Inferior parietal cortex (tissue), 1 donor: ENCODE data around the gene FEM1B.

ENCODE experiments used
- DNase-seq: peaks from one replicate; pipeline ENCODE4 v3.0.0-alpha.2; 2016; ENCODE audit errors: extremely low spot score

FEM1B gene

DNA sequence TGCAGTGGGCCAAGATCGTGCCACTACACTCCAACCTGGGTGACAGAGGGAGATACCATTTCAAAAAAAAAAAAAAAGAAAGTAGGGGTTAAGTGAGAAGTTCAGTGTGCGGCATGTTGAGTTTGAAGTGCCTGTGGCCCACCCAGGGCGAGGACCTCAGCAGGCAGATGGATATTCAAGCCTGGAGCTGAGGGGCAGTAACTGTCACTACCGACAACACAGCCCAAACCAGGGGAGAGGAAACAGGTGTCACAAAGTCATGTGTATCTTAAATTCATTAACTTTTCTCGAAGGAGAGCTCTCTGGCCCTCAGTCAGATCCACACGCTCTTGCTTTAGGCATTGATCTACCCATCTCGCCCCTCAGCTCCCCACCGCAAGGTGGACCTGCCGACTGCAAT, 45.3 kb downstream of the FEM1B start:
- DNase-seq: no peak

DNA sequence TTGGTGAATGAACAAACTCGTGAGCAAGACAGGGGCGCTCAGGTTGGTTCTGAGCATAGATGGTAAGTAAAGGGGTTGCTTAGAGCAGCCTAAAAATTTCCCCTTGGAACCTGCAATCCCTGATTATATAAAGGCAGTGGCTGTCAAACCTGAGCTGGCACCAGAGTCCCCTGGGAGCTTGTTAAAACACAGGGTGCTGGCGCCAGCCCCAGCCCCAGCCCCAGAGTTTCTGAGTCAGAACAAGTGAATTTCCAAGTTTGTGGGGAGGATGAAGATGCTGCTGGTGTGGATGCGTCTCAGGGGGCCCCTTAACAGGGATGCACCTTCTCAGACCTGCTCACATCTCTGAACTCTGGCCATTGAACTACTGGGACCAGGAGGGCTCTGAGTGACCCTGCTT, 48.2 kb downstream of the FEM1B start:
- DNase-seq: no peak

DNA sequence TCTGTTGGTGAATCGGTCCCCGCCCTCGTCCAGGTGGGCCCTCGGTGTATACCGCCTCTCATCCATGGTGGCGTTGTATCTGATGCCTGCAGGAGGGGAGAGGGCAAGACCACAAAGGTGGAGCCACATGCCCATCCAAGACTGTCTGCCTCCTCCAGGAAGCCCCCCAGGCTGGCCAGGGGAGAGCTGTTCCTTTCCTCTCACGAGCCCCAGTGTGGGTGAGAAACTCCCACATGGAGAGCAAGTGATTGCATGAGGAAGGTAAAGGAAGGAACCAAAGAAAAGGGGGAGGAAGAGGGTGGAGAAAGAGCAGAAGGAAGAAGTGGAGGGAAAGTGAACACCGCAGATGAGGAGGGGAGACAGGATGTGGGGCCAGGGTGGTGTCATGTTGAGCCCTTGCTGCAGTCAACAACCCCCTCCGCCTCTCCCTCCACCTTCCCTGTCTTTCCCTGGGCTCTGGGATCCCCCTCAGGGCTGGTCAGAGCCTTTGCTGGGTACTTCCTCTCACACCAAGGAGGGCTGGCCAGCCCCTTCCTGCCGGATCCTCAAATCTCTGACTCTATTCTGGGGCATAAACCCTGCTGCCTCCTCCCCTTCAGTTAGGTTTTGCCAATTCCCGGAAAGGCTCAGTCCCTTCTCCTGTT, 49.3 kb downstream of the FEM1B start:
- DNase-seq: no peak

DNA sequence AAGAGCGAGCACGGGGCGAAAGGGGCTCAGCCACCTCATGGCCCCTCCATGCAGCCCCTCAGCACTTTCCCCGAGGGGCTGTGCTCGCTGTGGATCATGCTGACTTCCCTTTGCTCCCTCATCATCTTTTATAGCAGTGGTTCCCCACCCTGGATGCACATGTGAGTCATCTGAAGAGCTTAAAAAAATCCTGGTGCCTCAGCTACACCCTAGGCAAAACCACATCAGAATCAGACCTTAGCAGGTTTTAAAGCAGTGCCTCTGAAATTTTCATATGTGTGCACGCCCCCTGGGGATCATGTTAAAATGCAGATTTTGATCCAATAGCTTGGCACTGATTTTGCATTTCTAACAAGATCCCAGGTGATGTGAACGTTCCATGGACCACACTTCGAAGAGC, 50.9 kb downstream of the FEM1B start:
- no peak for DNase-seq

GRCh38 chr15:68328964-68329363, 51.4 kb downstream of the FEM1B start:
- DNase-seq: no peak

GRCh38 chr15:68330416-68330815, 52.9 kb downstream of the FEM1B start:
- no peak for DNase-seq

DNA sequence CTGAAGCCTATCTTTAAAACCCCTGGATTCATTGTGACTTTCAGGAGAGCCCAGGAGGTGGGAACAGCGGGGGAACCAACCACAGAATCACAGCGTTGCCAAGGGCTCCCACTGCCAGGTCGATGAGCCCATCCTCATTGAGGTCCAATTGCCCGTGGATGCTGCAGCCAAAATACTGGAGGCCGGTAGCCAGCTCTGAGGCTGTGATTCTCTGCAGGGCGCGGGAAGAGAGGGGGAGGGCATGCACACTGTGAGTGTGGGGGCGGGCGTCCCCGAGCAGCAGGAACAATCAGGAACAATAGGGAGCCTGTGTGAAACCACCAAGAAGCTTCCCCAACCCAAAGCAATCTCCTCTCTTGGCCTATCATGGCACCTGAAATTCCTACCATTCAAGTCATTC, 53.4 kb downstream of the FEM1B start:
- no peak for DNase-seq

DNA sequence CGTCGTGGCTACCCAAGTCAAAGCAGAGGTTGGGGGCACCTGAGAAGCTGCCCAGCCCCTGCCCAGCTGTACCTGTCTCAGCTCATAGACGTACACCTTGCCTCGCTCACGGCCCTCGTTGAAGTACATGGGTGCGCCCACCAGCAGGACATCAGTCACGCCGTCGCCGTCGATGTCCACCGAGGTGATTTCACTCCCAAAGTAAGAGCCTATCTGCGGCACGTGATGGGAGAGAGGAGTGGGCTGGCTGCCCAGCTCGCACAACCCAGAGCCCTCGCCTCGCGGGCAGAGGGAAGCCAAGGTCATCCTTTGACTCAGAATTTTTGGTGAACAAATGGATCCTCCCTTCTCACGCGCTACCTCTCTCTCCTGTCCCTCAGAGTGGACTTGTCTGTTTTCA, 54.7 kb downstream of the FEM1B start:
- no peak for DNase-seq

DNA sequence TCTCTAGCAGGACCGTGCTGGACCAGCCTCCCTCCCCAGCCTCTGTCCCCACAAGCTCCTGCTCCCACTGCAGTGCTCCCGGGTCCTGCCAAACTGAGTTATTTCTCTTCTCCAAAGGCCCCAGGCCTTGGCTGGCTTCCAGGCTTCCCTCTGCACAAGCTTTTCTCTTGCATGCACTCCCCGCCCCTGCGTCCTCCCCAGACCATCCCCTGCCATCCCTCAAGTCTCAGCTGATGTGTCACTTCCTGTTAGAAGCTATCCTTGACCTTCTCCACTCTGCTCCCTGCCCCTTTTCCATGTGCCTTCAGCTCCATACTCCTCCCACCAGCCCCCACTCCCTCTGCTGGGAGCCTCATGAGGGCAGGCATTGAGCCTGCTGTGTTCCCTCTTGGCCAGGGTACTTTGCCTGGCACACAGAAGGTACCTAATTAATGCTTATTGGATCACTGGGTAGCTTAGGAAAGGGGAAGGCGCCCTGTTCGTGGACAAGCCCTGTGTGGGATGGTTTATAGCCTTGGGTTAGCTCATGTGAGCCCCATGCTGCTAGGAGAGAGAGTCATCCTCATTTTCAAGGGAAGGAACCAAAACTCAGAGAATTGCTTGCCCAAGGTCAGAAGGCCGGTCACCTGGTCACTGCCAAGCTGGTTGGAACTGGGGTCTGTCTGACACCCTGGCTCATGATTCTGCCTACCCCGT, 56.4 kb downstream of the FEM1B start:
- no peak for DNase-seq

DNA sequence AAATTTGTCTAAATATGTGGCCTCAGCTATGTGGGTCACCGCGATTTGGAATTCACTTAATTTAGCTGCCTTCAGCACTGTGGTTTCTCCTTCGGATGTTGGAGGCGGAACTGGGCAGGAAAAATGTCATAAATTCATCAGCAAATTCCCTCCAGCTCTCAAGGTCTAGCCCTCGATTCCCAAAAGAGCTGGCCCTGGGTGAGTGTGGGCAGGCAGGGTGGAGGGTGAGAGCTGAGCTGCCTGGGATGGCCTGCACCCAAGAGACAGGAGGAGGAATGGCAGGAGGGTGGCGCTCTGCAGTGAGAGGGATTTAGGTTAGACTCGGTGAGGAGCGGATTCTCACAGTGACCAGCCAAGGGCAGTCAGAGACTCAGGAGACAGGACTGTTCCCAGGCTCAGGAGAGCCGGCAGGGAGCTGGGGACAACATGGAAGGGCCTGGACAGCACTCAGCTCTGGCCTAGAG, 57.1 kb downstream of the FEM1B start:
- no peak for DNase-seq

GRCh38 chr15:68335251-68335650, 57.7 kb downstream of the FEM1B start:
- no peak for DNase-seq

DNA sequence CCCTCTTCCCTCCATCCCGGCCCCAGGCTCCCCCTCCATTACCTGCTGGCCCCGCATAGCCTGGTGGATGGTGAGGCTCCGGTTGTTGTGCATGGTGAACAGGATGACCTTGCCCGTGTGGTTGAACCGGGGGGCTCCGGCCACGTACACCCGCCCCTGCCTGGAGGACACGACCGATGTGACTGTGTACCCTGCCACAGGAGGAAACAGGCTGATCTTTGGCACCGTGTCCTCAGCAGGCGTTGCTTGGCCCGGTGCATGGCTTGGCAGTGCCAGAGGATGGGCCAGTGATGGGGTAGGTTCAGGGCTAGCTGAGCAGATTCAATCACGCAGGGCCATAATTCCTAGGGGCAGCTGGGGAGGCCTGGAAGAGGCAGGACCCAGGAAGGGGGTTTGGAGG, 58.1 kb downstream of the FEM1B start:
- no peak for DNase-seq

DNA sequence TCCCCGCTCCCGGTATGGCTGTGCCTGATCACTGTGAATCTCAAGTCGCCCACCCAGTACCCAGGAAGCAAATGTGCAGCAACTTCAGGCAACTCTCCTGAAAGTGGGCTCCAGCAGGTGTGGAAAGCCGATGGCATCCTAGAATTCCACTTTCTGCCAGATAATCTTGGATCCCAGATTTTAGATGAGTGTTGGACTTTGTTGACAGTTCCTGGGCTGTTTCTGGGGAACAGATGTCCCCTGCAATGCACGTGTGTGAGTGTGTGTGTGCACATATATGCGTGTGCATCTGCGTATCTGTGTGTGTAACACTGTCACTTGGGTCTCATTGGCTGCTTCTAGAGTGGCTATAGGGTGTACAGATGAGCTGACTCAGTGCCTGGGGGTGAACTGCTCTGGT, 59.0 kb downstream of the FEM1B start:
- no peak for DNase-seq

DNA sequence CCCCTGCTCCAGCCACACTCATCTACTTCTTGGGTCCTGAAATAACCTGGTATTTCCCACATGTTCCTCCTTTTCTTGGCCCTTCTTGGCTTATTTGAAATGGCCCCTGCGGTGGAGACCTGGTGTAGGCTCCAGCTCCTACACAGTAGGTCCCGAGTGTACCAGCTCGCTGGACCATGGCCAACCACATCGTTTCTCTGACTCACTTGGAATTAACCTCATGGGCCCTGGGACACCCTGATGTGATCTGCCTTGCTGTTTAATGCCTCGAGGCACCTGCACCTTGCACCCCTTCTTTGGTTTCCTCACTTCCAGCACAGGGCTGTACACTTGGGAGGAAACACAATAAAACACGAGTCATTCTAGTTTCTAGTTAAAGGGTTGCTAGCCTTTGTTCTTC, 60.3 kb downstream of the FEM1B start:
- no peak for DNase-seq

- no peak for DNase-seq
Observed at GRCh38 chr15:68339481-68339880, 61.9 kb downstream of the FEM1B start.

GRCh38 chr15:68340726-68341671, 63.5 kb downstream of the FEM1B start:
- no peak for DNase-seq

GRCh38 chr15:68341760-68342725, 64.5 kb downstream of the FEM1B start:
- DNase-seq: no peak

- no peak for DNase-seq
Observed at GRCh38 chr15:68343579-68344225, 66.2 kb downstream of the FEM1B start.

DNA sequence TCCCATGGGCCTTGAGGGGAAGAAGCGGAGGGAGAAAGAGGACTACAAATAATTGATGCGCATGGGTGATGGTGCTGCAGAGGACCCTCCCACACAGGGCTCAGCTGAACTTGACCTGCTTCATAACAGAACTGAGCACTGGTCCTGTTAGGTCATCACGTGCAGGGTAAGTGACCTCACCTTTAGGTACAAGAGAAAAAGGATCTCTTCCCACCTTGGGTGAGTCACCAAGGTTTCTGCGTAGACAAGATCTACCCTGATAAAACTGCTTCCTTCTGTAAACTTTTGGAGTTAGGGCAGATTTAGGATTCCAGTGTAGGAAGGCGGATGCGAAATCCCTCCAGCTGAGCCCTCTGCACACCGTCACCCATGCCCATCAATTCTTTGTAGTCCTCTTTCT, 67.1 kb downstream of the FEM1B start:
- DNase-seq: no peak
